GM12878 (cell line): Measurements from ENCODE around the gene LGMN. TPM values are rescaled to one million over a fixed set of nuclear protein-coding genes. Genes with fewer than 3 reads are reported as not detected.
A peak's percentile ranks its signal among the peaks of the same experiment; 100 is the strongest.

Experiments used
- DPF2 ChIP-seq: fragments of 450-650 bp; IDR thresholded peaks from 2 replicates; pipeline ENCODE4 v1.6.1; 2017; ENCODE audit warnings: mild to moderate bottlenecking
- ESRRA ChIP-seq: IDR thresholded peaks from 2 replicates; pipeline ENCODE4 v1.6.1; 2012; ENCODE audit warnings: mild to moderate bottlenecking, low read length, improper control_type of control experiment
- FOXK2 ChIP-seq: fragments of 450-650 bp; IDR thresholded peaks from 2 replicates; pipeline ENCODE4 v1.6.1; 2017; ENCODE audit warnings: mild to moderate bottlenecking, moderate library complexity
- HDGF ChIP-seq: fragments of 450-650 bp; IDR thresholded peaks from 2 replicates; pipeline ENCODE4 v1.6.1; 2016; ENCODE audit warnings: antibody characterized with exemption
- IKZF2 ChIP-seq, 2 experiments: fragments of 450-650 bp; IDR thresholded peaks; 2 replicates each; pipeline ENCODE4 v1.6.1; 2017; ENCODE audit warnings: mild to moderate bottlenecking in 2 of 2, moderate library complexity in 2 of 2
- JUNB ChIP-seq: IDR thresholded peaks from 2 replicates; pipeline ENCODE4 v1.6.1; 2016; ENCODE audit warnings: antibody characterized with exemption, mild to moderate bottlenecking
- NR2F1 ChIP-seq: fragments of 450-650 bp; conservative IDR thresholded peaks from 2 replicates; pipeline ENCODE4 v1.6.1; 2017; ENCODE audit warnings: mild to moderate bottlenecking
- PAX8 ChIP-seq: fragments of 450-650 bp; IDR thresholded peaks from 2 replicates; pipeline ENCODE4 v1.6.1; 2017; ENCODE audit warnings: mild to moderate bottlenecking, moderate library complexity
- RELA ChIP-seq: fragments of 450-650 bp; IDR thresholded peaks from 2 replicates; pipeline ENCODE4 v1.8.0; 2014; ENCODE audit warnings: borderline replicate concordance; ENCODE audit not compliant: partially characterized antibody
- SMAD1 ChIP-seq: fragments of 450-650 bp; IDR thresholded peaks from 2 replicates; pipeline ENCODE4 v1.6.1; 2018; ENCODE audit warnings: mild to moderate bottlenecking, low read depth; ENCODE audit not compliant: partially characterized antibody
- SMC3 ChIP-seq: IDR thresholded peaks from 2 replicates; pipeline ENCODE4 v1.6.1; 2011; ENCODE audit warnings: low read length, improper control_type of control experiment, borderline replicate concordance
- SUZ12 ChIP-seq: fragments of 200-600 bp; sonication (generic); IDR thresholded peaks from one replicate; pipeline ENCODE4 v1.6.1; 2018; ENCODE audit warnings: antibody characterized with exemption, mild to moderate bottlenecking; ENCODE audit not compliant: unreplicated experiment
- TARDBP ChIP-seq: IDR thresholded peaks from 2 replicates; pipeline ENCODE4 v1.6.1; 2016; ENCODE audit warnings: borderline replicate concordance
- TCF12 ChIP-seq: IDR thresholded peaks from 2 replicates; pipeline ENCODE4 v1.6.1; 2011; ENCODE audit warnings: low read depth, mild to moderate bottlenecking, low read length
- ZBED1 ChIP-seq: IDR thresholded peaks from 2 replicates; pipeline ENCODE4 v1.6.1; 2016; ENCODE audit warnings: borderline replicate concordance
- ZNF24 ChIP-seq: fragments of 450-650 bp; IDR thresholded peaks from 2 replicates; pipeline ENCODE4 v1.6.1; 2017; ENCODE audit warnings: antibody characterized with exemption, mild to moderate bottlenecking
- polyA plus RNA-seq, 11 experiments: library from polyadenylated mRNA; depleted of rRNA in 4 of 11; unstranded in 6 of 11; stranded (reverse) in 5 of 11; fragments of >200 nt; fragmentation: Nextera tagmentation in 4 of 11; fragmentation: Illumina TruSeq in 1 of 11; extraction: Ambion mirVana in 4 of 11; extraction: Trizol in 1 of 11; gene quantifications; 1 replicate in 1 of 11; 2 replicates in 10 of 11; pipeline versions ENCODE4 v1.2.1 to v1.2.3, GENCODE V29; 2011 to 2016; ENCODE audit warnings: inconsistent platforms in 2 of 11, missing spikeins in 2 of 11, low read depth in 1 of 11
- total RNA-seq, 4 experiments: library from RNA; depleted of rRNA in 3 of 4; stranded (reverse); fragments of >200 nt in 3 of 4; fragmentation: Illumina TruSeq in 1 of 4; extraction: Trizol in 1 of 4; gene quantifications; 2 replicates each; pipeline versions ENCODE4 v1.2.1 to v1.2.3, GENCODE V29; 2013 to 2021
- TF ChIP-seq, protein P1 (sequence below): IDR thresholded peaks from 2 replicates; pipeline ENCODE4 v1.6.1; 2011; ENCODE audit warnings: borderline replicate concordance, low read depth, mild to moderate bottlenecking, moderate library complexity, low read length; ENCODE audit not compliant: insufficient read depth, poor library complexity, severe bottlenecking
- TF ChIP-seq, protein P2 (sequence below): fragments of 450-650 bp; formaldehyde crosslinking; IDR thresholded peaks from 2 replicates; pipeline ENCODE4 v1.5.0; 2022; ENCODE audit warnings: mild to moderate bottlenecking, missing genetic modification characterization
- TF ChIP-seq, protein P3 (sequence below): fragments of 450-650 bp; formaldehyde crosslinking; IDR thresholded peaks from 2 replicates; pipeline ENCODE4 v1.4.0; 2022; ENCODE audit warnings: mild to moderate bottlenecking, moderate library complexity
- TF ChIP-seq, protein P4 (sequence below): IDR thresholded peaks from 2 replicates; pipeline ENCODE4 v1.6.1; 2012; ENCODE audit warnings: low read depth, low read length, improper control_type of control experiment
- TF ChIP-seq, protein P5 (sequence below): fragments of 450-650 bp; IDR thresholded peaks from 2 replicates; pipeline ENCODE4 v1.6.1; 2017; ENCODE audit warnings: mild to moderate bottlenecking

The LGMN gene
- total and polyA plus RNA-seq, 10 of the 15 experiments (the other 5 are each of a cell fraction or from before 2014, with no cell fraction given) = 0.71 to 192 (median 3.9) TPM

DNA sequence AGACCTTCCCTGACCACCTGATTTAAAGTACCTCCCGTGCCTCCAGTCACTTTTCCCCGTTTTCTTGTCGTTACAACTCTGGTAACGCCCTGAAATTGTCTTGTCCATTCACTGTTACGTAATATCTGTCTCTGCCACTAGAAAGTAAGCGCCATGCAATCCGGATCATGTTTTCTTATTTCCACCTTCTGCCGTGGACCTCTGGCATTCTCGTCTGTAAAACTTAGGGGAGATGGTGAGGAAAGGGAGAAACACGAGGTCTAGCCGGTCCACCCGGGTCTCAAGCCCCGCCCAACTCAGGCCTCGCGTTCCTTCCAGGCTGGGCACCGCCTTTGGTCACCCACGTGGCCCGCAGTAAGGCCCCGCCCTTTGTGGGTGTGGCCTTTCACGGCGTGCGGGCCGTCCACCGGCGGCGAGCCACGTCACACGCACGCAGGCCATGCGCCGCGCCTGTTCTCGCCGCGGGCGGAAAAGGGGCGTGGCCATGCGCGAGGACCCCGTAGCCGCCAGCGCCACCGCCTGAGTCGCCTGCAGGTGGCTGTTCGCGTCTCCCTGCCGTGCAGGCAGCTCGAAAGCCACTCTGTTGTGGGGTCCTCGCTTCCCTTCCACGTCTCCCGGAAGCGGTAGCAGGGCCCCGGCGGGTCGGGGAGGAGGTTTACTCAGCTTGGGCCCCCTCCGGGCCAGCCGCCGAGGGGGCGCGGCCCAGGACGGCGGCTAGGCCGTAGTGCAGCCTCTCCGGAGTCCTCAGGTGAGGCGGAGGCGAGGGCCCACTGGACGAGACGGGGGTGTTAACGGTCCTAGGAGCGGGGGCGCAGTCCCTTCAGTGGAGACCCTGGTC is 45.5 kb upstream of the LGMN start, which contains the start of gene GOLGA5 (continued):
- TF ChIP-seq SMAD1 (no peak), DPF2 (0 out of 2 replicates have a peak, but pooled peaks have one; percentile 34), SUZ12 (no peak), JUNB (no peak), FOXK2 (no peak), ESRRA (no peak; the same call in 1 of the 2 replicates), NR2F1 (no peak), TARDBP (0 out of 2 replicates have a peak, but pooled peaks have one; percentile 7), PAX8 (no peak), SMC3 (no peak), IKZF2 (IDR thresholded peaks at IDR 0.05) (no peak), TCF12 (peak; percentile 63; the same call in 1 of the 2 replicates), ZNF24 (no peak), RELA (peak; percentile 33), HDGF (0 out of 2 replicates have a peak, but pooled peaks have one; percentile 36), ZBED1 (no peak)
- TF ChIP-seq, protein P1, sequence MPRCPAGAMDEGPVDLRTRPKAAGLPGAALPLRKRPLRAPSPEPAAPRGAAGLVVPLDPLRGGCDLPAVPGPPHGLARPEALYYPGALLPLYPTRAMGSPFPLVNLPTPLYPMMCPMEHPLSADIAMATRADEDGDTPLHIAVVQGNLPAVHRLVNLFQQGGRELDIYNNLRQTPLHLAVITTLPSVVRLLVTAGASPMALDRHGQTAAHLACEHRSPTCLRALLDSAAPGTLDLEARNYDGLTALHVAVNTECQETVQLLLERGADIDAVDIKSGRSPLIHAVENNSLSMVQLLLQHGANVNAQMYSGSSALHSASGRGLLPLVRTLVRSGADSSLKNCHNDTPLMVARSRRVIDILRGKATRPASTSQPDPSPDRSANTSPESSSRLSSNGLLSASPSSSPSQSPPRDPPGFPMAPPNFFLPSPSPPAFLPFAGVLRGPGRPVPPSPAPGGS = no peak
- TF ChIP-seq, protein P2, sequence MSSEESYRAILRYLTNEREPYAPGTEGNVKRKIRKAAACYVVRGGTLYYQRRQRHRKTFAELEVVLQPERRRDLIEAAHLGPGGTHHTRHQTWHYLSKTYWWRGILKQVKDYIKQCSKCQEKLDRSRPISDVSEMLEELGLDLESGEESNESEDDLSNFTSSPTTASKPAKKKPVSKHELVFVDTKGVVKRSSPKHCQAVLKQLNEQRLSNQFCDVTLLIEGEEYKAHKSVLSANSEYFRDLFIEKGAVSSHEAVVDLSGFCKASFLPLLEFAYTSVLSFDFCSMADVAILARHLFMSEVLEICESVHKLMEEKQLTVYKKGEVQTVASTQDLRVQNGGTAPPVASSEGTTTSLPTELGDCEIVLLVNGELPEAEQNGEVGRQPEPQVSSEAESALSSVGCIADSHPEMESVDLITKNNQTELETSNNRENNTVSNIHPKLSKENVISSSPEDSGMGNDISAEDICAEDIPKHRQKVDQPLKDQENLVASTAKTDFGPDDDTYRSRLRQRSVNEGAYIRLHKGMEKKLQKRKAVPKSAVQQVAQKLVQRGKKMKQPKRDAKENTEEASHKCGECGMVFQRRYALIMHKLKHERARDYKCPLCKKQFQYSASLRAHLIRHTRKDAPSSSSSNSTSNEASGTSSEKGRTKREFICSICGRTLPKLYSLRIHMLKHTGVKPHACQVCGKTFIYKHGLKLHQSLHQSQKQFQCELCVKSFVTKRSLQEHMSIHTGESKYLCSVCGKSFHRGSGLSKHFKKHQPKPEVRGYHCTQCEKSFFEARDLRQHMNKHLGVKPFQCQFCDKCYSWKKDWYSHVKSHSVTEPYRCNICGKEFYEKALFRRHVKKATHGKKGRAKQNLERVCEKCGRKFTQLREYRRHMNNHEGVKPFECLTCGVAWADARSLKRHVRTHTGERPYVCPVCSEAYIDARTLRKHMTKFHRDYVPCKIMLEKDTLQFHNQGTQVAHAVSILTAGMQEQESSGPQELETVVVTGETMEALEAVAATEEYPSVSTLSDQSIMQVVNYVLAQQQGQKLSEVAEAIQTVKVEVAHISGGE (CRISPR knock-in tag) = no peak
- TF ChIP-seq, protein P3, sequence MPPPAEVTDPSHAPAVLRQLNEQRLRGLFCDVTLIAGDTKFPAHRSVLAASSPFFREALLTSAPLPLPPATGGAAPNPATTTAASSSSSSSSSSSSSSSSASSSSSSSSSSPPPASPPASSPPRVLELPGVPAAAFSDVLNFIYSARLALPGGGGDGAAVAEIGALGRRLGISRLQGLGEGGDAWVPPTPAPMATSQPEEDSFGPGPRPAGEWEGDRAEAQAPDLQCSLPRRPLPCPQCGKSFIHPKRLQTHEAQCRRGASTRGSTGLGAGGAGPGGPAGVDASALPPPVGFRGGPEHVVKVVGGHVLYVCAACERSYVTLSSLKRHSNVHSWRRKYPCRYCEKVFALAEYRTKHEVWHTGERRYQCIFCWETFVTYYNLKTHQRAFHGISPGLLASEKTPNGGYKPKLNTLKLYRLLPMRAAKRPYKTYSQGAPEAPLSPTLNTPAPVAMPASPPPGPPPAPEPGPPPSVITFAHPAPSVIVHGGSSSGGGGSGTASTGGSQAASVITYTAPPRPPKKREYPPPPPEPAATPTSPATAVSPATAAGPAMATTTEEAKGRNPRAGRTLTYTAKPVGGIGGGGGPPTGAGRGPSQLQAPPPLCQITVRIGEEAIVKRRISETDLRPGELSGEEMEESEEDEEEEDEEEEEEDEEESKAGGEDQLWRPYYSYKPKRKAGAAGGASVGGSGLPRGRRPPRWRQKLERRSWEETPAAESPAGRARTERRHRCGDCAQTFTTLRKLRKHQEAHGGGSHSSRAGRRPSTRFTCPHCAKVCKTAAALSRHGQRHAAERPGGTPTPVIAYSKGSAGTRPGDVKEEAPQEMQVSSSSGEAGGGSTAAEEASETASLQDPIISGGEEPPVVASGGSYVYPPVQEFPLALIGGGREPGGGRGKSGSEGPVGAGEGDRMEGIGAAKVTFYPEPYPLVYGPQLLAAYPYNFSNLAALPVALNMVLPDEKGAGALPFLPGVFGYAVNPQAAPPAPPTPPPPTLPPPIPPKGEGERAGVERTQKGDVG = no peak
- TF ChIP-seq, protein P4, sequence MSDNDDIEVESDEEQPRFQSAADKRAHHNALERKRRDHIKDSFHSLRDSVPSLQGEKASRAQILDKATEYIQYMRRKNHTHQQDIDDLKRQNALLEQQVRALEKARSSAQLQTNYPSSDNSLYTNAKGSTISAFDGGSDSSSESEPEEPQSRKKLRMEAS = peak; percentile 99
- TF ChIP-seq, protein P5, sequence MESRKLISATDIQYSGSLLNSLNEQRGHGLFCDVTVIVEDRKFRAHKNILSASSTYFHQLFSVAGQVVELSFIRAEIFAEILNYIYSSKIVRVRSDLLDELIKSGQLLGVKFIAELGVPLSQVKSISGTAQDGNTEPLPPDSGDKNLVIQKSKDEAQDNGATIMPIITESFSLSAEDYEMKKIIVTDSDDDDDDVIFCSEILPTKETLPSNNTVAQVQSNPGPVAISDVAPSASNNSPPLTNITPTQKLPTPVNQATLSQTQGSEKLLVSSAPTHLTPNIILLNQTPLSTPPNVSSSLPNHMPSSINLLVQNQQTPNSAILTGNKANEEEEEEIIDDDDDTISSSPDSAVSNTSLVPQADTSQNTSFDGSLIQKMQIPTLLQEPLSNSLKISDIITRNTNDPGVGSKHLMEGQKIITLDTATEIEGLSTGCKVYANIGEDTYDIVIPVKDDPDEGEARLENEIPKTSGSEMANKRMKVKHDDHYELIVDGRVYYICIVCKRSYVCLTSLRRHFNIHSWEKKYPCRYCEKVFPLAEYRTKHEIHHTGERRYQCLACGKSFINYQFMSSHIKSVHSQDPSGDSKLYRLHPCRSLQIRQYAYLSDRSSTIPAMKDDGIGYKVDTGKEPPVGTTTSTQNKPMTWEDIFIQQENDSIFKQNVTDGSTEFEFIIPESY = no peak
